Activated CD8-positive, alpha-beta T cell treated with anti-CD3 and anti-CD28 coated beads for 36 hours (primary cell): ENCODE data around the gene TUBGCP2. TPM values are rescaled to one million over a fixed set of nuclear protein-coding genes. Genes with fewer than 3 reads are reported as not detected.
"Not testable (repeated sequence)": the region's sequence is repeated elsewhere in the genome, so short reads cannot be mapped to it uniquely, and the experiment has no call there.

Experiments
- ATAC-seq: fragments of 200-7000 bp; cut with Tn5 transposase; one replicate; pipeline ENCODE4 v1.10.0; 2021; ENCODE audit warnings: mild to moderate bottlenecking, moderate library complexity
- CTCF ChIA-PET: fragments of 350-600 bp; sonication (Branson Sonifier 250); formaldehyde crosslinking; loops from one replicate; lab custom pipeline; 2021; ENCODE audit warnings: antibody characterized with exemption; lab: Charles Lee
- POLR2A ChIA-PET: fragments of 350-600 bp; sonication (Branson Sonifier 250); formaldehyde crosslinking; loops from one replicate; lab custom pipeline; 2021; ENCODE audit warnings: antibody characterized with exemption; lab: Charles Lee
- DNase-seq: peaks from one replicate; pipeline ENCODE4 v3.0.0-alpha.2; 2020
- H3K27ac Mint-ChIP-seq: one replicate; pipeline ENCODE4 v1.8.0; 2021; ENCODE audit warnings: mild to moderate bottlenecking, mixed read lengths
- H3K27me3 Mint-ChIP-seq: one replicate; pipeline ENCODE4 v1.8.0; 2021; ENCODE audit warnings: mixed read lengths
- H3K36me3 Mint-ChIP-seq: one replicate; pipeline ENCODE4 v1.8.0; 2021; ENCODE audit warnings: low read depth, mixed read lengths
- H3K4me1 Mint-ChIP-seq: one replicate; pipeline ENCODE4 v1.8.0; 2021; ENCODE audit warnings: low read depth, mixed read lengths
- H3K4me3 Mint-ChIP-seq: one replicate; pipeline ENCODE4 v1.8.0; 2021; ENCODE audit warnings: mild to moderate bottlenecking, moderate library complexity, mixed read lengths
- H3K9me3 Mint-ChIP-seq: one replicate; pipeline ENCODE4 v1.8.0; 2021; ENCODE audit warnings: mixed read lengths
- CTCF ChIP-seq: fragments of 200-600 bp; IDR thresholded peaks from one replicate; pipeline ENCODE4 v1.8.0; 2022; ENCODE audit warnings: antibody characterized with exemption, mild to moderate bottlenecking
- intact Hi-C: fragments of 100-400 bp; cut with micrococcal nuclease; formaldehyde crosslinking; loops from one replicate; pipeline ENCODE4 v1.10.0; 2022
- total RNA-seq, 2 experiments: library from RNA; stranded (reverse); gene quantifications; one replicate each; pipeline ENCODE4 v1.2.3, GENCODE V29; 2021

Gene TUBGCP2
- total RNA-seq, 2 experiments from 2014 or later, result 54.1 to 57.5 TPM

- POLR2A ChIA-PET, result interaction anchor here (0.7 to 1.6 kb wide), 2 partner anchors 15 to 124 kb away, joined by 3 to 5 read pairs; no protein-coding TSS in a partner anchor
- H3K27me3 Mint-ChIP-seq, result peaks cover 30% of the 10 kb centered on the region
- DNase-seq (no peak), ATAC-seq (no peak)
- no peak for TF ChIP-seq CTCF
- H3K4me3 Mint-ChIP-seq, result peak overlapping the region; percentile 43
- H3K4me1 Mint-ChIP-seq, result peaks cover 13% of the 10 kb centered on the region
- intact Hi-C loops, result loop anchor here (5.0 kb wide), 1 partner anchor 67 kb away; the partner anchor contains the start of gene MTG1
- no peaks in the 10 kb centered on the region for H3K9me3 Mint-ChIP-seq
- no peak overlapping the region for H3K27ac Mint-ChIP-seq
- CTCF ChIA-PET, result interaction anchor here (1.8 kb wide), 1 partner anchor 17 kb away, joined by 6 read pairs; no protein-coding TSS in a partner anchor
- no peaks in the 10 kb centered on the region for H3K36me3 Mint-ChIP-seq
Observed at GRCh38 chr10:133325440-133326222, 17.0 kb upstream of the TUBGCP2 start.

DNA sequence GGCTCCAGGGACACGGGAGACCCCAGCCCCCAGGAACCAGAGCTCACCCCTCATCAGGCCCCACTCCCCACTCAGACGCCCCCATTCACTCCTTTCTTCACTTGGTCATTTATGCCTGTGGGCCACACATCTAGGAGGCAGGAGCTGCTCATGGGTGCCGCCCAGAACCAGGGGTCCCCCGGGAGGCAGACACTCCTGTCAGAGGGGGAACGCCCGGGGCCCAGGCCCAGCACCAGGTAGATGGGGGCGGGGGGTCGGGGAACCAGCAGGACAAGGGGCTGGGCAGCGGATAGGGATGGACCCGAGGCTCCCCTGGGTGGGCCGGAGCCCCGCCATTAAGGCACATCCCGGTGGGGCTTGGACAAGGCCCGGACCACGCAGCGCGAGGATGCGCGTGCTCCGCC is 16.2 kb upstream of the TUBGCP2 start:
- no peak for TF ChIP-seq CTCF
- no peak for DNase-seq
- no peak overlapping the region for H3K27ac Mint-ChIP-seq
- no peak for ATAC-seq
- H3K36me3 Mint-ChIP-seq, result no peaks in the 10 kb centered on the region
- intact Hi-C loops, result loop anchor here (5.0 kb wide), 1 partner anchor 67 kb away; the partner anchor contains the start of gene MTG1
- peaks cover 35% of the 10 kb centered on the region for H3K27me3 Mint-ChIP-seq
- peak overlapping the region; percentile 43 for H3K4me3 Mint-ChIP-seq
- ChIA-PET CTCF (interaction anchor here (0.8 to 1.8 kb wide), 3 partner anchors 11 to 284 kb away, joined by 4 to 8 read pairs (median 6); no protein-coding TSS in a partner anchor), POLR2A (interaction anchor here (0.7 to 1.6 kb wide), 3 partner anchors 11 to 123 kb away, joined by 3 to 5 read pairs (median 4); no protein-coding TSS in a partner anchor)
- H3K9me3 Mint-ChIP-seq, result no peaks in the 10 kb centered on the region
- H3K4me1 Mint-ChIP-seq, result peaks cover 12% of the 10 kb centered on the region

DNA sequence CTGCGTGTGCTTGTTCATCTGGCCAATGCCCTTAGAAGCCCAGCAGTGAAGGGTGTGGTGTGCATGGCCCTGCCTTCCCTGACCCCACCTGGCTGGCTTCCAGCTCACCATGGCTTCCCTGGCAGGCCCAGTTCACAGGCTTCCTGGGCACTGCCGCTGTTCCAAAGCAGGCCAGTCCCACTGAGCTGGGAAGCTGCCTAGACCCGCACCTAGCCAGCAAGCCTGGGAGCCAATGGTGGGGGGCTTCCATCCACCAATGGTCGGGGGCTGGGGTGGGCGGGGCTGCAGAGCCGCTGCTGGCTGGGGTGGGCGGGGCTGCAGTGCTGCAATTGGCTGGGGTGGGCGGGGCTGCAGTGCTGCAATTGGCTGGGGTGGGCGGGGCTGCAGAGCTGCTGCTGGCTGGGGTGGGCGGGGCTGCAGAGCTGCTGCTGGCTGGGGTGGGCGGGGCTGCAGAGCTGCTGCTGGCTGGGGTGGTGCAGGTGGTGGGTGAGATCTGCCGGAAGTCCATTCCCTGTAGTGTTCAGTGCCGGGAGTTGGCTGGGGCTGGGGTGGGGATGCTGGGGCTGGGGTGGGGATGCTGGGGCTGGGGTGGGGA is 15.6 kb upstream of the TUBGCP2 start:
- Mint-ChIP-seq H3K4me1 (peaks cover 10% of the 10 kb centered on the region), H3K9me3 (no peaks in the 10 kb centered on the region), H3K4me3 (no peak overlapping the region), H3K27ac (no peak overlapping the region), H3K27me3 (peaks cover 35% of the 10 kb centered on the region), H3K36me3 (no peaks in the 10 kb centered on the region)
- POLR2A ChIA-PET, result interaction anchor here (0.9 to 1.6 kb wide), 3 partner anchors 8 to 14 kb away, joined by 4 to 5 read pairs (median 4); no protein-coding TSS in a partner anchor
- DNase-seq, result peak; percentile 84
- intact Hi-C loops, result no loop called here
- no peak for TF ChIP-seq CTCF
- CTCF ChIA-PET, result interaction anchor here (0.8 to 1.8 kb wide), 5 partner anchors 10 to 285 kb away, joined by 3 to 8 read pairs (median 4); no protein-coding TSS in a partner anchor
- peak; percentile 93 for ATAC-seq

GRCh38 chr10:133322064-133322709 is 13.5 kb upstream of the TUBGCP2 start:
- DNase-seq, intact Hi-C loops, ATAC-seq, H3K27ac Mint-ChIP-seq, H3K9me3 Mint-ChIP-seq, POLR2A ChIA-PET, H3K36me3 Mint-ChIP-seq, H3K4me3 Mint-ChIP-seq: not testable (repeated sequence)
- H3K4me1 Mint-ChIP-seq, result peaks cover 15% of the 10 kb centered on the region
- CTCF ChIA-PET, result interaction anchor here (1.3 to 4.3 kb wide), 2 partner anchors 7 to 179 kb away, joined by 3 to 26 read pairs; no protein-coding TSS in a partner anchor
- peaks cover 26% of the 10 kb centered on the region for H3K27me3 Mint-ChIP-seq

DNA sequence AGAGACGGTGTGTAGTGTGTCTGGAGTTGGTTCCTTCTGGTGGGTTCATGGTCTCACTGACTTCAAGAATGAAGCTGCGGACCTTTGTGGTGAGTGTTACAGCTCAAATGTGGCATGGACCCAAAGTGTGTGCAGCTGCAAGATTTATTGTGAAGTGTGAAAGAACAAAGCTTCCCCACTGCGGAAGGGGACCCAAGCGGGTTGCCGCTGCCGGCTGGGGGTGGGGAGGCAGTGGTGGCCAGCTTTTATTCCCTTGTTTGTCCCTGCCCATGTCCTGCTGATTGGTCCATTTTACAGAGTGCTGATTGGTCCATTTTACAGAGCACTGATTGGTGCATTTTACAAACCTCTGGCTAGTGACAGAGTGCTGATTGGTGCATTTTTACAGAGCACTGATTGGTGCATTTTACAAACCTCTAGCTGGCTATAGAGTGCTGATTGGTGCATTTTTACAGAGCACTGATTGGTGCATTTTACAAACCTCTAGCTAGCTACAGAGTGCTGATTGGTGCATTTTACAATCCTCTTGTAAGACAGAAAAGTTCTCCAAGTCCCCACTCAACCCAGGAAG is 12.3 kb upstream of the TUBGCP2 start:
- H3K27ac Mint-ChIP-seq, ATAC-seq, H3K4me3 Mint-ChIP-seq, H3K9me3 Mint-ChIP-seq, H3K36me3 Mint-ChIP-seq, DNase-seq, intact Hi-C loops: not testable (repeated sequence)
- peaks cover 11% of the 10 kb centered on the region for H3K4me1 Mint-ChIP-seq
- CTCF ChIA-PET, result interaction anchor here (1.1 to 4.3 kb wide), 3 partner anchors 8 to 196 kb away, joined by 3 to 26 read pairs (median 3); no protein-coding TSS in a partner anchor
- peaks cover 15% of the 10 kb centered on the region for H3K27me3 Mint-ChIP-seq
- POLR2A ChIA-PET, result interaction anchor here (0.8 kb wide), 1 partner anchor 74 kb away, joined by 4 read pairs; no protein-coding TSS in a partner anchor
